Stimulated activated CD4-positive, alpha-beta T cell treated with anti-CD3 and anti-CD28 coated beads, Interleukin-2, amount 100 ng/mL, for 24 hours (primary cell): ENCODE results near the gene APOL3.
"Not testable (repeated sequence)": the region's sequence is repeated elsewhere in the genome, so short reads cannot be mapped to it uniquely, and the experiment has no call there.

Experiments used
- DNase-seq, 2 donors: peaks; one replicate each; pipeline ENCODE4 v3.0.0-alpha.2; 2020

The APOL3 gene

GRCh38 chr22:36160499-36160942 lies at the start of gene APOL3:
TSS of gene APOL3 (minus strand) at chr22:36160755. CDS start at chr22:36149055, 11,700 bp downstream.
- peak; percentile 45 to 48 for DNase-seq

DNA sequence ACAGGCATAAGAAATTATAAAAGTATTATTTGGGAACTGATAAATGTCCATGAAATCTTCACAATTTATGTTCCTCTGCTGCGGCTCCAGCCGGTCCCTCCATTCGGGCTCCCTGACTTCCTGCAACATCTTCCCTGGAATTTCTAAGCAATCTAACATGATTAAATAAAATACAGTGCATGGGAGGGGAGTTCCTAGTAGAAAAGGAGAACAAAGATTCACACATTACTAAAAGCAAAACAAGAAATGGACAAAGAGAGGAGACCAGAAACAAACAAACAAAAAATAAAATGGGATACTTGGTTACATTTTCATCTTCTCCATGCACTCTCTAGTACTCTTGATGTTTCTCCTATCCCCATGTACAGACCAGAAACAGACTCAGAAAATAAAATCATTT lies 49.7 kb upstream of the APOL3 start:
- no peak for DNase-seq

- DNase-seq, result not testable (repeated sequence)
Observed at GRCh38 chr22:36209488-36209908, 48.9 kb upstream of the APOL3 start.

- DNase-seq, result no peak
Observed at GRCh38 chr22:36208914-36209313, 48.4 kb upstream of the APOL3 start.

GRCh38 chr22:36208162-36208765 lies 47.7 kb upstream of the APOL3 start:
- DNase-seq, result no peak

DNA sequence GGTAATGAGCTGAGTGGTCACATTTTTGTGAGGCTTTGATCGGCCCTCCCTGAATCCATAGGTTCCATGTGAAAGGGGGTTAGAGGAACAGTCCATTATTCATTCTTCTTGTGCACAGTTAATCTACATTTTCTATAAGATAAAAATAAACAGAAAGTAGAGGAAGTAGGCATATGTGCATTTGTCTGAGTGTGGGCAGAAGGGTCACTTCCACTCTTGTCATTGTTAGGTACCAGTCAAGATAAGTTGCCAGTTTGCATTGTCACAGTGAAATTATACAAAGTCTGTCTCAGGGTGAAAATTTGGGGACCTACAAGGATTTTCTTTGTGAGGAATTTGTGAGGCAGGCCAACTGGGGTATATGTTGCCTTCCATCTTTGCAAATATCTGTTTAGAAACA lies 45.7 kb upstream of the APOL3 start:
- DNase-seq, result no peak

GRCh38 chr22:36205573-36205972 lies 45.0 kb upstream of the APOL3 start:
- not testable (repeated sequence) for DNase-seq

DNA sequence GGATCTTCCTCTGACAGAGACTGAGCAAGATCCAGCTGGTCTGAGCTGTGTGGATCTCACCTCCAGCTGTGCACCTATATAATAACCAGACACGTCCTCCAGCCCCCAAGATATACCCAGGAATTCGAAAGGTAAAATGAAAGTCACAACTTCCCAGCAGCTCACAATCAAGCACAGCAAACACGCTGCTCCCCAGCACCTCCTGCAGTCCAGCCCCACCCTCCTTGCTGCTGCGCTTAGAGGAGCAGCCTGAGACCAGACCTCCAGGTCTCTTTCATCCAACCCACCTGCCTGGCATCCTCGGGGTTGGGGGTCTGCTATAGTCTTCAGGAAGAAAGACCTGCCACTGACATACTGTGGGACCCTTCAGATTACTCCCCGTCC lies 44.1 kb upstream of the APOL3 start:
- DNase-seq, result no peak

GRCh38 chr22:36204001-36204631 lies 43.6 kb upstream of the APOL3 start:
- no peak for DNase-seq

DNA sequence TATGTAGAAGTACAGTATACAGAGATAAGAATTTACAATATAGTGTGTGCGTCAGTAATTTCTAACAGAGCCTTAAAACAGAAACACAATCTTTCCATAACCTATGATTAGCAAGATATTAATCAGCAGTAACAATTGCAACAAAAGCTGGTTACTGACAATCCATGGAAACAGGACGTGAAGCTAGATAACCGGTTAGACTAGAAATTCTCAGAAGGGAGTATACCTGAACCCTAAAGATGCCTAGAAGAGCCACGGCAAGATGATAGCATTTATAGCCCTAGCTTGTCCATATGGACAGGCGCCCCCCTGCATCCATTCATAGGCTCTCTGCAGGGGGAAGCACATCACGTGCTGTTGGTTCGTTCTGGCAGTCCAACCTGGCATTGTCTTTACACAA lies 42.9 kb upstream of the APOL3 start:
- not testable (repeated sequence) for DNase-seq

- DNase-seq, result not testable (repeated sequence)
Observed at GRCh38 chr22:36202906-36203305, 42.4 kb upstream of the APOL3 start.

GRCh38 chr22:36201630-36202319 lies 41.2 kb upstream of the APOL3 start, which contains the start of gene APOL4:
TSS of gene APOL4 (minus strand) at chr22:36201809. CDS start at chr22:36201734, 75 bp downstream.
- DNase-seq, result no peak

GRCh38 chr22:36201025-36201424 lies 40.5 kb upstream of the APOL3 start:
- DNase-seq, result not testable (repeated sequence)

DNA sequence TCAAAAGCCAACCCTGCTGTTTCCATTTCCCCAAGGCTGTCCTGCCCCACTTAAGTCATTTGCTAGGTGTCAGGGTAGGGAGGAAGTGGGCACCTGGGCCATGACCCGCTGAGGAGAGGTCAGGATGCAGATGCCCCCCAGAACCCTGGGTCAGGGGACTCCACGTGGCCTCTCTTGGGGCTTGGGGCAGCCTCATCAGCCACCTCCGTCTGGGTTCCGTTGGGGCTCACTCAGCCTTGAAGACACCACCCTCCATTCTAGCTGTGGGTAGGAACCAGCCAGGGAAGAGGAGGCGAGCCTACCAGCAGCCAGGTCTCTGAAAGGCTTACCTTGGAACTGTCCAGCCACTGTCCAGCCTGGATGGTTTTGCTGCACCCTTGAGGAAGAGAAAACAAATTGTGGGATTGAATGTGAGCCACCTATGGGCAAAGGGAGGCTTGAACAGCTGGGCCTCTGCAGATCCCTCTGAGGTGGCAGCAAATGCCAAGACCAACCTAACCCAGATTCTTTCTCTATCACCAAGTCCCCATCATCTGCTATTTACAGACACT lies 38.5 kb upstream of the APOL3 start:
- no peak for DNase-seq

DNA sequence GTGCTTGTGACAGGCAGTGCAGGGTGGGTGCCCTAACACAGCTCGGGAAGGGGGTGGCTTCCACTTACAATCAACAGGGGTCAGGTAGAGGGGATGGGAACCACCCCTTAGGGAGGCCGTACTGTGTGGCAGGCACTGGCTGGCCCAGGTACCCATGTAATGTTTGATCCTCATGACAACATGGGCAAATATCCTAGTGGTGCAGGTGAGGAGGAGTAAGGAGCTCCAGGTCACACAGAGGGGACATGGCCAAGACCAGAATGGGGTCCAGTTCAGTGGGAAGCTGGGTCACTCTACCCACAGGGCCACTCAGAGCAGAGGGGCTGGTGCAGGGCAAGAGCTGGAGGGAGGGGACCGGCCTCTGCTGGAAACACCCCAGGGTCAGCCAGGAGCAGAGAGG lies 38.0 kb upstream of the APOL3 start:
- DNase-seq, result no peak

- DNase-seq, result peak in 1 of 2 donors; percentile 4
Observed at GRCh38 chr22:36197514-36198146, 37.1 kb upstream of the APOL3 start.

DNA sequence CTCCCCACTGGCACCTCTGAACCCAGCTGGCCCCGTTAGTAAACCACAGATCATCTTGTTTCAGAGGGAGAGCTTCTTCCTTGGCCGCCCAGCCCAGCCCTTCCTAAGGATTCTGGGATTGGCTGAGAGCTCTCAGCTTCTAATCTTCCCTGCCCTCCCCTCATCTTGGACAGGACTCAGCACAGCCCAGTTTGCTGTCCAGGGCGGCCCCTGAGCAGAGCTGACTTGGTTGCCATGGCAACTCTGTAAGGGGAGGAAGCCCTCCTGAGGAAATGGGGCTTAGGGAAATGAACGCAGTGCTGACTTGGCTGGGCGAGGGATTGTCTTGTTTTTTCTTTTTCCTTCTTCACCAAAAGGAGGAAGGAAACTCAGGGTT lies 36.5 kb upstream of the APOL3 start:
- DNase-seq, result no peak

- DNase-seq, result no peak
Observed at GRCh38 chr22:36196254-36197064, 35.9 kb upstream of the APOL3 start.

GRCh38 chr22:36194971-36195370 lies 34.4 kb upstream of the APOL3 start:
- peak; percentile 33 to 39 for DNase-seq

DNA sequence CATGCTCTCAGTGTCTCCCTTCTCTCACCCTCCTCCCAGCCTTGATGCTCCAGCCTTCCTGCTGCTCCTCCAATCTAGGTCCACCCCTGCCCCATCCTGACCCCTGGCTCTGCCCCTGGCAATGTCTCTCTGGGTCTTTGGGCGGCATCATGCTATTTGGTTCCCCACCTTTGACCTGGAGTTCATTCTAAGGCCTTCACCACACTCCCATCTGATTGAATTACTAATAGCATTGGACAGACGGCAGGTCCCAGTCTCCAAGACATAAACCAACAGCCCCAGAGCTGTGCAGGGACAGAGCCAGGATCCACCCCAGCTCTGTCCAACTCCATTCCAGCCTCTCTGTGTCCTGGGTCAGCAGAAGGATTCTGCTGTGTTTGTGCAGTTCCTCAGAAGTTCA lies 33.8 kb upstream of the APOL3 start:
- no peak for DNase-seq

DNA sequence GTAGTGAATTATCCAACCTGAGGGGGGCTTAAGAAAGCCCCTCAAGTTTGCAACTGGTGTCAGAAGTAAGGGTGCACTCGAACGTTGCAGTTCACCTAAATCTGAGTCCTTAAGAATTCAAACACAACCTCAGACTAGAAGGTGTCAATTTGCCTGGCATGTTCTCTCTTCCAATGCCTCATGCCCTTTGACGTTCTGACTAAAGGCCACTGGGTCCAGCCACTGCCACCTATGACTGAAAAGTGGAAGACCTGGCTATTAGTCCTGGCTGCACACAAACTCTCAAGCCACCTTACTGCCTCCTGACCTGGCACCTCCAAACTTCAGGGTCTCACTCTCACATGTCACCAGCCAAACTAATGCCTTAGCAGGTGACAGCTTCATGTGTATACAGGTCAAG lies 33.0 kb upstream of the APOL3 start:
- no peak for DNase-seq

DNA sequence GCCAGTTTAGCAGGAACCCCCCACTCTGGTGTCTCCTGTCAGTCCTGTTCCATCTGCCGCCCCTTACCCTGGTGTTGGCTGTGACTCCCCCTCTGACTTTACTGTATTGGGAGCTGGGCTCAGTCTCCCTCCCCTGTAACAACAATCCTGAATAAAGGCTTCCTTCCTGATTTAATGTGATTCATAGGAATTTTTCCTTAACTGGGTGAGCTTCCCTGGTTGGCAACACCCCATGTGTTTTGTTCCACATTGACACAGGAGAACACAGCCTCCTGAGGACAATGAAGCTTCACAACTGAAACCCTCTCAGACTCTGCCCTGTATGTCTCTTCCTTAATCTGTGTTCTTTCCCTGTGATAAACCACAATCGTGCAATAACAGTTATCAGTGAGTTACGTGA lies 32.6 kb upstream of the APOL3 start:
- DNase-seq, result no peak
